Glomerular endothelial cell (primary cell): ENCODE measurements around the gene ACOD1. TPM values are rescaled to one million over a fixed set of nuclear protein-coding genes. Genes with fewer than 3 reads are reported as not detected.
"Not testable (repeated sequence)": the region's sequence is repeated elsewhere in the genome, so short reads cannot be mapped to it uniquely, and the experiment has no call there.

Source experiments
- DNase-seq: peaks from one replicate; pipeline ENCODE4 v3.0.0-alpha.2; 2011; ENCODE audit warnings: low read depth, low spot score; ENCODE audit errors: extremely low read depth
- total RNA-seq: library from RNA; depleted of rRNA; stranded (reverse); fragments of >200 nt; gene quantifications from 2 replicates; pipeline ENCODE4 v1.2.3, GENCODE V29; 2015

The ACOD1 gene
- total RNA-seq: not detected in 2 replicates

DNA sequence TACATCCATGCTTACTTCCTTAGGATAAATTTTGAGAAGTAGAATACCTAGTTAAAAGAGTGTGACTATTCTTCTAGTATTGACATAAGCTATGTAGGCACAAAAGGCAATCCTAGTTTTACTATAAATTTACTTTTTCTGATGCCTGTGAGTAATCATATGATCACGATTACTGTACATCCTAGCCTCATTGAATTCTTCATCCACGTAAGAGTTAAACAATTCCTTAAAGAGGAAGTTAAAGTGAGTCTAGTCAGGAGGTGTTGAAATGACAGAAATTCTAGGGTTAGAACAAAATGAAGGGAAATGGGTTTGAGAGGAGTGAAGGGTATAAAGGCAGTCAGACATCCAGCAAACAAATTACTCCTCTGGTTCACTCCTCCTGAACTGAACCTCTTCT, at the start of gene ACOD1:
ACOD1 (plus strand) TSS at position 363 of the 400 bp plus-strand sequence. CDS start 48 bp downstream, outside the sequence.
- no peak for DNase-seq

DNA sequence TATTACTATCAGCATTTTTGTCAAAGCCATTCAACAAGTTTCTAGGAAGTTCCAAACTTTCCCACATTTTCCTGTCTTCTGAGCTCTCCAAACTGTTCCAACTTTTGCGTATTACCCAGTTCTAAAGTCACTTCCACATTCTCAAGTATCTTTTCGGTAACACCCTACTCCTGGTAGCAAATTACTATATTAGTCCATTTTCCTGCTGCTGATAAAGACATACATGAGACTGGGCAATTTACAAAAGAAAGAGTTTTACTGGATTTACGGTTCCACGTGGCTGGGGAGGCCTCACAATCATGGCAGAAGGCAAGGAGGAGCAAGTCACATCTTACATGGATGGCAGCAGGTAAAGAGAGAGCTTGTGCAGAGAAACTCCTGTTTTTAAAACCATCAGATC, 49.2 kb upstream of the ACOD1 start:
- DNase-seq: not testable (repeated sequence)

DNA sequence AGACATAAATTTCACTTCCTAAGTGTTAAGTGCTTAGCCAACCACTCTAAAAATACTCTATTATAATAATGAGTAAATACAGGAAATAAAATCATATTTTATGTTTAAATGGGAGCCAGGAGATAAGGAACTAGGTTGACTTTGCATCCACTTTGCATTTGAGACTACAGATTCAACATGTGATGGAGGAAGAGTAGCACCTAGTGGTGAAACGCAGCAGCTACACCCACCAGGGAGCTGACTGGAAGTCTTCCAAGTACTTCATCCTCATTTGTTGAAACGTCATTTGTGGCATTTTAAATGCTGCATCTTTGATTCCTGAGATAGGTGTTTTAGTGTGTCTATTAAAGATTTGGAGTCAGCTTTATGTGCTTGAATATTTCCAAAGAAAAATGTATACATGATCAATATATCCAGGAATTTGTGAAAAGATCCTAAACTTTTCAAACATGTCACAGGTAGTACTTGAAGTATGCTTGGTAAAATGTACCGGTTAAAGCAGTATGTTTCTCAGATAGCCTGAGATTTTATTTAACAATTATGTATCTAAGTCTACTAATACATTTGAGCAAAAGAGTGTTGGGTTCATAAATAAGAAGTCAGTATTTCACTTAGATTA, 44.7 kb upstream of the ACOD1 start:
- DNase-seq: no peak

DNA sequence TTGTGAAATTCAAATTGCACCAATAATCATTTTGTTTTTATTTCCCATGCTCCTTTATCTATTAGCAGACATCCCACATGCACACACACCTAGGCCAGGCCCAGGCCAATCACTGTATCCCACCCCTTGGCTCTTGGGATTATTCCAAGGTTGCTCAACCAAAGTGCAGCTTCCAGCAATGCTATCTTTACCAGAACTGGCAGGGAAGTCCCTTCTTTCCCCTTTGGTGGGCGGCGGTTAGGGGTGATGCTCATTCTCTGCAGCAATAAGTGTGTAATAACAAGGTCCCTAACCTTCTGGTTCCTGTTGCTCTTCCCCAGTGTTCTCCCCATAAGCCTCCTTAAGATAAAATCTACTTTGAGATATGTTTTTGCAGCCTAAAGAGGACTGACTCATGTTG, 43.8 kb upstream of the ACOD1 start:
- no peak for DNase-seq

DNA sequence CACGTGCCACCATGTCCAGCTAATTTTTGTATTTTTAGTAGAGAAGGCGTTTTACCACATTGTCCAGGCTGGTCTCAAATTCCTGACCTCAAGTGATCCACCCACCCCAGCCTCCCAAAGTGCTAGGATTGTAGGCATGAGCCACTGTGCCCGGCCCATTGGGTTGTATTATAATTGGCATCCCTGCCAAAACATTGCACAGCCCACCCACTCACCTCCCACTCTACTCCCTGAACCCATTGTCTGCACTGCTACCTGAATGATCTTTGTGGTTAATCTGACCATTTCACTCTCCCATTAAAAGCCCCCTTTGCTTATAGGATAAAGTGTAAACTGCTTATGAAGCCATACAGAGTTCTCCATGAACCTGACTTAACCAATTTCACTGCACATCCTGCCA, 35.8 kb upstream of the ACOD1 start:
- no peak for DNase-seq

DNA sequence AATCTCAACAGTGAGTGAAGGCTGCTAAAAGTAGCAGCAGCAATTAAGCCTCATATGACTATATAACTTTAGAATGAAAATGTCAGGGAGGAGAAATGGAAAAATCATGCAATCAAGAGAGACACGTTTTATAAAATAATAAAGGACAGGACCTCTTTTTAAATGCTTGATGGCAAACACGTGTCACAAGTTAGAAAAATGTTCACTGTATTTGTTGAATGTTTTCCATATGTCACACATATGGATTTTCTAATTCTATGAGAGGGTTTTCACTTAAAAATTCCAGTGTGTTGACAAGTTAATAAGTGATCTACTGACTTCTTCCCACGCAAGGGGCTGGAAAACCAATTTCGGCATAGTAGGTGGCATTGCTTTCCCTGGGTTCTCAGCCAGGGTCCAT, 34.4 kb upstream of the ACOD1 start:
- DNase-seq: no peak

DNA sequence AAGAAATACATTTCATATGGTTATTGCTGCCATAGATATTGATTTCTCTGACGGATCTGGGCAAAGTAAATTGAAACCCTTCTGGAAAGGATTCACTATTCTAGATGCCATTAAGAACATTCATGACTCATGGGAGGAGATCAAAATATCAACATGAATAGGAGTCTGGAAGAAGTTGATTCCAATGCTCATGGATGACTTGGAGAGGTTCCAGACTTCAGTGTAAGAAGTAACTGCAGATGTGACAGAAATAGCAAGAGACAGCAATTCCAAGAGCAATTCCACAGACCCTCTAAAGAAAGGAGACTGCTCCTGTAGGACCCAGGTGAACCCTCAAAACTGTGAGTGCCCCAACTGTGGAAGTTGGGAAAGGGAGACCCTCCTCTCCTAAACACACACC, 31.2 kb upstream of the ACOD1 start:
- DNase-seq: no peak

DNA sequence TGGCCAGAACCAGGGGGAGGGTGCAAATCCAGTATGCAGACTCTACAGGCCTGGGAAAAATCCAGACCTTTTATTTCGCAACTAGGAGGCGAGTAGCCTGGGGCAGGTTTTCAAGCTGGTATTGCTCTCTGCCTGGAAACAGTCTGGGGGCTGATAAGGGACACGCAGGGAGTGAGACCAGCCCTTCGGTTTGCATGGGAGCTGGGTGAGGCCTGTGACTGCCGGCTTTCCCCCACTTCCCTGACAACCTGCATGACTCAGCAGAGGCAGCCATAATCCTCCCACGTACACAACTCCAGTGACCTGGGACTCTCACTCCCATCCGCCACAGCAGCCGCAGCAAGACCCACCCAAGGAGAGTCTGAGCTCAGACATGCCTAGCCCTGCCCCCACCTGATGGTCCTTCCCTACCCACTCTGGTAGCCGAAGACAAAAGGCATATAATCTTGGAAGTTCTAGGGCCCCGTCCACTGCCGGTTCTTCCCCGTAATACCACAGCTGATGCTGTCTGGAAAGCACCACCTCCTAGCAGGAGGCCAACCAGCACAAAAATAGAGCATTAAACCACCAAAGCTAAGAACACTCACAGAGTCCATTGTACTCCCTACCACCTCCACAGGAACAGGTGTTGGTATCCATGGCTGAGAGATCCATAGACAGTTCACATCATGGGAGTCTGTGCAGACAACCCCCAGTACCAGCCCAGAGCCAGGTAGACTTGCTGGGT, 30.4 kb upstream of the ACOD1 start:
- not testable (repeated sequence) for DNase-seq

DNA sequence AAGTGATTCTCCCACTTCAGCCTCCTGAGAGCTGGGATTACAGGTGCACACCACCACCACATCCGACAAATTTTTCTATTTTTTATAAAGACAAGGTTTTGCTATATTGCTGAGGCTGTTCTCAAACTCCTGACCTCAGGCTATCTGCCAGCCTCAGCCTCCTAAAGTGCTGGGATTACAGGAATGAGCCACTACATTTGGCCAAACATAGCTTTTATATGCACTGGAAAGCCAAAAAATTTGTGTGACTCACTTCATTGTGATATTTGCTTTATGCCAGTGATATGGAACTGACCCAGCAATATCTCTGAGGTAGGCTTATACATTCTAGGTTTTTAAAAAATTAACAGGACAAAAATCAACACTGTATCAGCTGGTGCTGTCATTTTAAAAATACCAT, 26.8 kb upstream of the ACOD1 start:
- DNase-seq: no peak

DNA sequence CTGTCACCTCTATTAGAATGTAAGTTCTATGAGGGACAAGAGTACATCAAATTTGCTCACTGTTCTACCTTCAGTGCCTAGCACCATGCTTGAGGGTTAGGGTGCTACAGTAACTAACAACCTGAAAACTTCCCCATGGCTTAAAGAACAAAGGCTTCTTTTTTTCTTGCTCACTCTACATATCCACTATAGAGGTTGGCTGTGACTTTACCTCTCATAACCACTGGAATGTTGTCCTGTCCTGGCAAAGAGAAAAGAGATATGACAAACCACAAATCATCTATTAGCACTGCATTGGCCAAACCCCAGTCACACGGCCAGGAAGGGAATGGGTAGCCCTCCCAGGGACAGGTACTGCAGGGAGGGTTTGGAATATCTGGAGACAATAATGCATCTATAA, 23.2 kb upstream of the ACOD1 start:
- no peak for DNase-seq

DNA sequence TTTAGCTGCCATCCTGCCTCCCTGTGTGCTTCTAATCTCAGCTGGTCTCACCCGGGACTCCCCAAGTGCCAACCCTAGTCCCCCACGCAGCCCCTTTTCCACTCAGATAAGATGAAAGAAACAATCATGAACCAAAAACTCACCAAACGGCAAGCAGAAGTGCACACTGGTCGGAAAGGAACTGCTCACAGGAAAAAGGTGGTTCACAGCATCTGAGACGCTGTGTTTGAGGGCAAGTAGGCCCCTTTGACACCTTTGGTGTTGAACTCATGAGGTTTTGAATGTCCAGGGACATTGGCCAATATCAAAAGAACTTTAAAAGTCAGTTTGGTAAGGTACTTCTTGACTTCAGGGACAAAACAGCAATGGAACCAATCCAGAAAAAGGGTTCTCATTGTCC, 20.4 kb upstream of the ACOD1 start:
- no peak for DNase-seq

DNA sequence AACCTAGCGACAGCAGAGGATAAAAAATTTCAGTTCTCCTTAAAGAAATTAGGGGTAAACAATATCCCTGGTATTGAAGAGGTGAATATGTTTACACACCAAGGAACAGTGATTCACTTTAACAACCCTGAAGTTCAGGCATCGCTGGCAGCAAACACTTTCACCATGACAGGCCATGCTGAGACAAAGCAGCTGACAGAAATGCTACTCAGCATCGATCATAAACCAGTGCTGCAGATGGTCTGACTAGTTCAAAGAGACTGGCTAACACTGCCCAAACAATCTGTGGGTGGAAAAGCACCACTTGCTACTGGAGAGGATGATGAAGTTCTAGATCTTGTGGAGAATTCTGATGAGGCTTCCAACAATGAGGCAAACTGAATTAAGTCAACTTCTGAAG, 19.9 kb upstream of the ACOD1 start:
- no peak for DNase-seq

DNA sequence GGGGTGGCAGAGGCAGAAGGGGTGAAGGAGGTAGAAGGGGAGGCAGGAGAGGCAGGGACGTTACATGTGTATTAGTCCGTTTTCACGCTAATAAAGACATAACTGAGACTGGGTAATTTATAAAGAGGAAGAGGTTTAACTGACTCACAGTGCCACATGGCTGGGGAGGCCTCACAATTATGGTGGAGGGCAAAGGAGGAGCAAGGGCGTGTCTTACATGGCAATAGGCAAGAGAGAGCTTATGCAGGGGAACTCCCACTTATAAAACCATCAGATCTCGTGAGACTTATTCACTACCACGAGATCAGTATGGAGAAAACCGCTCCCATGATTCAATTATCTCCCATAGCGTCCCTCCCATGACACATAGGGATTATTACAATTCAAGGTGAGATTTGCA, 19.0 kb upstream of the ACOD1 start:
- DNase-seq: no peak

DNA sequence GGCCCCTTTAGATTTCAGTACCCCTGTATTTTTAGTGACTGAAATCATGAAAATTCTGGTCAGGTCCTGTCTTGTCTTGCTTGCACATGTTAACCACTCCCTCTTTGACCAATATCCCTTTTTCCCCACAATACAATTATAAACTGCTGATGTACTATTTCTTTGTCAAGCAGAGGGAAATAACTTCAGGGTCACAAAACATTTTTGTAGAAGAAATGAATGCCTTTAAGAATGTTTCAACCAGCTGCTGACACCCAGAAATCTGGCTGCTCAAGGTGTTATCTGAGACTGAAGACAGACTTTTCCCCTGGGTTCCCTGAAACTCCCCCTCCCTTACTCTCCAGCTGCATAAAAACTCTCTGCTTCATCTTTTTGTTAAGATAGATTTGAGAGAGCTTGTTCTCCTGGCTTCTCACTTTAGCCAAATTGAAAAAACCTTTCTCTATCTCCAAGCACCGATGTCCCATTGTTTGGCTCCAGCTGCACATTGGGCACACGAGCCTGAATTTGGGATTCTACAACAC, 18.4 kb upstream of the ACOD1 start:
- DNase-seq: no peak

DNA sequence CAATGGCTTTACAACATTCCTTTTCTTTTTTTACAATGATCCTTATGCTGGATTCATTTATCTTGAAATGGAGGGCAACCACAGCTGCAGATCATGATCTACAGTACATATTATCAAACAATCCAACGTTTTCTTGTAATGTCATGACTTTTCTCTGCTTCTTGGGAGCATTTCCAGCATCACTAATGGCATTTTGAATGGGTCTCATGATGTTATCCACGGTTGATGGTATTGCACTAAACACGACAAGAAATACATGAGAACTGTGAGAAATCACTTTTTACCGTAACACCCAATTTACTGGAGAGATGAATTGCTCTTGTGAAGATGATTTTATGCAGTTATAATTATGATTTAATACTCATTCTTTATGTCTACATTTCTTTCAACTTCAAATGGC, 16.2 kb upstream of the ACOD1 start:
- no peak for DNase-seq

DNA sequence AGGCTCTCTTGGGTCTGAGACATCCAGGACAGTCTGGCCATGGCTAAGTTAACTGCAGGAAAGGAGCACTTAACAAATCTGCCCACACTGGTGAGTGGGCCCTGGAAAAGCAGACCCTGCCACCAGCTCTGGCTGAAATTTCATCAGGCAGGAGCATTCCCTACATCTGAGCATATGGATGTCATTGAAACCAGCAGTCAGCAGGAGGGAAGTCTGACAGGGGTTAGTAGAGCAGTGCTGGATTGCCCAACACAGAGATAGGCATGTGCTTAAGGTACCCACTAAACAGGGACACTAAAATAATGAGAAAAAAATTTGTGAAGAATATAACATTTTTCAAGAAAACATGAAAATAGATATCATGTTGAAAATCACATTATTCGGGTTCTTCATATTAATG, 13.6 kb upstream of the ACOD1 start:
- DNase-seq: no peak

DNA sequence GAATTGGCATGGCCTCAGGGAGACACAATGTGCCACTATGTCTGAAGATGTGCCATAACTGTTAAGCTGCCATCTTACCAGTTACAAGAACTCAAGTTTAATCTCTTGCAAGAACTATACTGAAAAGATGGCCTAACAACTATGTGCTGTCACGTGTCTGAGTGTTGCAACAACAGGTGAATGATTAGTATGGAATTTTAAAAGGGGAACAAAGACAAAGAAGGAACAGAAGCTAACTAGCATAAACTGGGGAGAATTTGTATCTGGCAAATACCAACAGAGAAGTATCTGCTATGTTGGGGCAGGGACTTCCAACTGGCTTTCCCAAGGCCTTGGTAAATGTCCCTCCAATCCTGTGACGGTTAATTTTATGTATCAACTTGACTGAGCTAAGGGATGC, 11.5 kb upstream of the ACOD1 start:
- no peak for DNase-seq

DNA sequence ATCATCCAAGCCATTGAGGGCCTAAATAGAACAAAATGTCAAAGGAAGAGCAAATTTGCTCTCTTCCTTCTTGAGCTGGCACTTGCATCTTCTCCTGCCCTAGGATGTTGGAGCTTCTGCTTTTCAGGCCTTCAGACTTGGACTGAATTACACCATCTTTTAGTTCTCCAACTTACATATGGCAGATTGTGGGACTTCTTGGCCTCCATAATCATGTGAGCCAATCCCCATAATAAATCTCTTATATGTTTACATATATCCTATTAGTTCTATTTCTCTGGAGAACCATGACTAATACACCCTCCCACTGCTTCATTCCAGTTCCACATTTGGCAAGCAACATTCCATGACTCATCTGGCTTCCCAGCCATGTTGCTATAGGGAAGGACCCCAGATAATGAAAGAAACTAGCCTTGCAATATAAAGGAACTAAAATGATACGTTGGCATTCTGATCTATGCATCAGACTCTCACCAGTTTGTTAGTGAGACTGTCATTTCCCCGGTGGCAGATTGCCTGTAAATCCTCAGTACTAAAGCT, 11.0 kb upstream of the ACOD1 start:
- DNase-seq: peak; percentile 41

DNA sequence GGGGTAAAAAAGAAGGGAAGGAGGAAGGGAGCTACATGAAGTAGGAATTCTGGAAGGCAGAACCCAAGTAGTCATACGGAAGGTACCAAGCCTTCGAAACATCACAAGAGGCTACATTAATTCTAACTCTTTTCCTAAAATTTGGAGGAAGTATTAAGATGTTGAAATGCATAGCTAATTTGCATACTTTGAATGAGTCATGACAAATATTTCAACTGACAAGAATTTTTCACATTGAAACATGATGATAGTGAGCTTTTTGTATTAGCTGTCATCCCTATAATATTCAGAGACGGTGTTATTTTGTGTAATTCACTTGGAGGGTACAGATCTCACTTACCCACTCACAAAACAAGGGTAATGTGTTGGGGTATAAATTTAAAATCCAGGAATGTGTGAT, 9.1 kb upstream of the ACOD1 start:
- DNase-seq: no peak

DNA sequence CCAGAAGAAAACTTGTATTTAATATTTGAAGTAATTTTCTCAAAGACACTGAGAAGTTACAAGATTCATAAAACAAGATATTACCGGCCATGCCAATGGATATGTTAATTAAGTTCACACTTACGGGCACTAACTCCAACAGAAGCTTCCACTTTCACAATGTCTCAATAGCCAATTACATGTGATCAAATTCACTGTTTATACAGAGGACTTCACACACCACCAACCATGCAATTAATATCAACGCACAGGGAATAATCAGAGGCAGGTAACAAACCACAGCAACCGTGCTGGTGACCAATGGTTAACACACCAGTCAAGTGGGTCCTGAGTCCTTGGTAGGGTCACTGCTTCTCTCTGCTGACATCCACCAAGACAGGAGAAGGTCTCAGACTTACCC, 5.9 kb upstream of the ACOD1 start:
- no peak for DNase-seq

DNA sequence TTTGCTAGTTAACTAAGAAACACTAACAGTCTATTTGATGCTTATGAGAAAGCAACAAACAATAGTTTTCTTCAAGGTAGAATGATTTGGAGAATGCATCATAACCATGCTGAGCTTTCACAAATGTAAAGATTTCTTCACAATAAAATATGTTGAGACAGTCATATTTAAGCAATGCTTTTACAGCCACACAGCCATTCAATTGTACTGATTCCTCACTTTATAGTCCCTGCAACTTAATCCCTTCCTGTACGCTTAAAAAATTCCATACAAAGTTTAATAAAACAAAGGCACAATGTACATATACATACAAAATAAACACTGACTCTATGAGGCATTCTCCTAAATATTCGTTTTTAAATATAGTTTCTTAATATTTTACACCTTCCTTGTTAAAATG, 4.7 kb upstream of the ACOD1 start:
- no peak for DNase-seq

DNA sequence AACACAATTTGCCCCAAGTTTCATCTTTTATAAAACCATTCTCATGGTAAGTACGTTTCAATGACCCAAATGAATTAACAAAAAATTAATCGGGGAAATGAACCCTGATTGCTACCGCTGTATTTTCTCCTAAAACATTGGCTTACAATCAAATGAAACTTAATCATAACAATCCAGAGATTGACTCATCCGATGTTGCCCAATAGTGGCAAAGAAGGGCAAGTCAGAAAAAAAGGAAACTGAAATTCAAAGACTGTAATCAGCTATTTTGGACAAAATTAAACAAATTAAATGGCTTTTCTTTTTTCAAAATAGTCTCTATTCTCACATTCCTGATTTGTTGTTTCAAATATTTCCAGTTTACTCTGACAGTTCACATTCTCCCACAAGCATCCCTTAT, 3.9 kb upstream of the ACOD1 start:
- DNase-seq: no peak
